ENCODE results near the gene CDK7.
"Not testable (repeated sequence)": the region's sequence is repeated elsewhere in the genome, so short reads cannot be mapped to it uniquely, and the experiment has no call there.

Gene CDK7

DNA sequence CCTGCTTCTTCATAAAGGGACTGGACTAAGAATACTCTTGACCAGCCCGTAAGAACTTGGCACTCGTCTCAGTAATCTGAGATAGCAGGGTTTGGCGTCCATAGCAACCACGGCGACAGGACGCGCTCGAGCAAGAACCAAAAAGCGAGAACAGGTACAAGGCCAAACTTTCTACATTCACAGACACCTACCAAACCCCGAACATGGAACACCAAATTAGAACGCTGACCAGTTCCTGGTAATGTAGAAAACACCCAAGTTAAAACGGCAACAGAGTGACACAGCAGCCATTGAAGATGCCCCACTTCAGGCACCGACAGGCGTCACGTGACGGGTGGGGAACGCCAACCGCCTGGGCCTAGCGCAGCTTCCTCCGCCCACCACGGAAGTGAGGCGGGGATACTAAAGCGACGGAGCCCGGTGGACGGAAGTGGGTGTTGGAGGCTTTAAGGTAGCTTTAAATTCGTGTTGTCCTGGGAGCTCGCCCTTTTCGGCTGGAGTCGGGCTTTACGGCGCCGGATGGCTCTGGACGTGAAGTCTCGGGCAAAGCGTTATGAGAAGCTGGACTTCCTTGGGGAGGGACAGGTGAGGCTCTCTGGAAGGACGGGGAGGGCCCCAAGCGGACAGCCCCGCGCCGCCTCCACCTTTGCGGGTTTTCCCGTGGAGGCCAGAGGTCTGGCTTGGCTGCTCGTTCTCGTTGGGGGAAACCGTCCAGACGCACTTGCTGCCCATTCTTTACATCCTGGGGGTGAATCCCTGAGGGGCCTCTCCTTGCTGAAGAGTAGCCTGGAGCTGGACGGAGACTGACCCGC is at the start of gene CDK7:
Gene CDK7, plus strand, starts transcription at position 430 of the 812 bp plus-strand sequence. Its CDS starts 90 bp downstream, at position 520.
- DNase-seq, result peak; percentile 72

DNA sequence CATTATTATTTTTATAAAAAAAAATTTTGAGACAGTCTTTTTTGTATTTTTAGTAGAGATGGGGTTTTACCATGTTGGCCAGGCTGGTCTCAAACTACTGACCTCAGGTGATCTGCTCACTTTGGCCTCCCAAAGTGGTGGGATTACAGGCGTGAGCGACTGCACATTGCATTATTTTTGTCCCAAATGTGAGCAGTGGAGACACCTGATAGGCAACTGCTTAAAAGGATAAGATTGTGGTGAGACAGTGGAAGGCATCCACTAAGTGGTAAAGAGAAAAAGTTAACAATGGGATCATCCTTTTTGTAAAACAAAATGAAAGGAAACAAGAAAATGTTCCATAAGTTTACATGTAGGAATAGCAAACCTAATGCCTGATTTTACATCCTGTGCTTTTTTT is 47.3 kb upstream of the CDK7 start:
- no peak for DNase-seq

DNA sequence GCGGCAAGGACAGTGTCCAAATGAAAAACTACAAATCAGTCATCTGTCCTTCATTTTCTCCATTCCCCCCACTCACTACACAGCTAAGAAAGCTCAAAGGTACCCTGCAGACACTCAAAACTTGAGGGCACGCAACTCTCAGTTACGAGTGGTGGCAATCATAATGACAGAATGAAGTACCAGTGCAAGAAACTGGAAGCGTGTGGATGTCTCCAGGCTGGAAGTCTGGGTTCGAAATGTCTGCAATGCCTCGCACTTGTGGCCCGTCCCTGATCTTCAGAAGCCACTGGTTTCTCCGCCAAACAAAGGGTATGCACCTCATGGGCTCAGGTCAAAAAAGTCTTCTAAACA is 45.9 kb upstream of the CDK7 start:
- no peak for DNase-seq

DNA sequence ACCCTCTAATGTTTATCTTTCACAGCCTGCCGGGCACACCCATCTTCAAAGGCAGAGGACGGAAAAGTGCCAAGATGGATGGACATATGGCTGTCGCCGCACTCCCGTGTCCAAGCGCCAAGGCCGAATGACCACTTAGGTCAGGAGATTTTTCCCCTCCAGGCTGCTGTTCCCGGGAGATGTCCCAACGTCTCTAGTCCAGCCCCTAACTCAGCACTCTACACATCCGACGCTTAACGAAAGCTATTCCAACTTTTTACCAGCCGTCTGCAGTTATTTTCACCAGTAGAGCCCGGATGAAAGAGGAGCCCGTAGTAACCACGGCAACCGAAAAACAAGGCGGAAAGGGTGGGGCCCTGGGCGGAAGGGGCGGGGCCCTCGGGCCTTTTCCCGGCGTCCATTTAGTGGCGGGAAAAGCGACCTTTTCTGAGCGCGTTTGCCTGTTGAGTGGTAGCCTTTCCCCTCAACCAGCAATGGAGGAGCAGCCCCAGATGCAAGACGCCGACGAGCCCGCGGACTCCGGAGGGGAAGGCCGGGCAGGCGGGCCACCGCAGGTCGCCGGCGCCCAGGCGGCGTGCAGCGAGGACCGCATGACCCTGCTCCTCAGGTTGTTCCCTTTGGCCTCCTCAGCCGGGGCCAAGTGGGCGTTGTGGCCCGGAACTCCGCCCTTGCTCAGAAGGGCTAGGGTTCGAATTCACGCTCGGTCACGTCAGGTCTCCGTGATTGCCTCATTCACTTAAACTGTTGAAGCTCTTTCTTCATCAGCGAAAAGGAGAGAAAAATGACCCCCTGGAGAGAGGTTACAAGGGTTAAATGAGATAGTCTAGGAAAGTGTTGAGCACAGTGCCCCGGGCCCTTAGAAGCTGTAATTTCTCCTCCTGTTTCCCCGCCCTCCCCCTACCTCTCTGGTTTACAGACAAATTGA is 45.3 kb upstream of the CDK7 start, which contains the start of gene CENPH:
Gene CENPH, plus strand, starts transcription at position 422 of the 925 bp plus-strand sequence. Its CDS starts 52 bp downstream, at position 474.
- DNase-seq, result peak; percentile 83

DNA sequence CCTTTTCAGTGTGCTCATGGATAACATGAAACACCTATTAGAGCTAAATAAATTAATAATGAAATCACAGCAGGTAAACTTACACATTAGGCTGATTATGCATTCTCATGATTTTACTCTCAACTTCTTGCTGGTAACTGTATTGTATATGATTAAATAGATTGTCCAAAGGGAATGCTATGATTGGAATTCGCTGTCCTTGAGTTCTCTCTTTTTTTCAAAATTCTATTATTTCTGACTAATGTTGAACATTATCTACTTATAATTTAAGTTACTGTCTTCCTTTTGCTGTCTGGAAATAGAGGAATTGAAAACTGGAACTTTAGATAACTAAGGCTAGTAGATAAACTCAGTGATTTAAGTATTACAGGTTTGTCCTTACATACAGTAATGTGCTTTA is 32.2 kb upstream of the CDK7 start:
- DNase-seq, result no peak

DNA sequence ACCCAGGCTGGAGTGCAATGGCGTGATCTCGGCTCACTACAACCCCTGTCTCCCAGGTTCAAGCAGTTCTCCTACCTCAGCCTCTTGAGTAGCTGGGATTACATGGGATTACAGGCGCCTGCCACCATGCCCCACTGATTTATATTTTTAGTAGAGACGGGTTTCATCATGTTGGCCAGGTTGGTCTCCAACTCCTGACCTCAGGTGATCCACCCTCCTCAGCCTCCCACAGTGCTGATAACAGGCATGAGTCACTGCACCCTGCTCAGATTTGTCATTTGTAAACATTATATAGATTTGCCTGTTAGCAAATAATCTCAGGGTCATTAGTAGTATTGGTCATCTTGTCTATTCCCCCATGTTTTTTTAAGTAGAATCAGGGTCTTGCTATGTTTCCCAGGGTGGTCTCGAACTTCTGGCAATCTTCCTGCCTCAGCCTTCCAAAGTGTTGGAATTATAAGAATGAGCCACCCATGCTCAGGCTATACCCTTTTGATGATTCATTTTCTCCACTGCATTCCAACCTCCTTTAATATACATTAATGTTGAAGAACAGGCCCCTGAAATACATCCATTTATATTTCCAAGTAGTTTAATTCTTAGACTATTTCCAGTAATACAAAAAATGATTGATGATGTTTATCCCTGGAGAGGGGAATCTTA is 28.0 kb upstream of the CDK7 start:
- DNase-seq, result no peak

DNA sequence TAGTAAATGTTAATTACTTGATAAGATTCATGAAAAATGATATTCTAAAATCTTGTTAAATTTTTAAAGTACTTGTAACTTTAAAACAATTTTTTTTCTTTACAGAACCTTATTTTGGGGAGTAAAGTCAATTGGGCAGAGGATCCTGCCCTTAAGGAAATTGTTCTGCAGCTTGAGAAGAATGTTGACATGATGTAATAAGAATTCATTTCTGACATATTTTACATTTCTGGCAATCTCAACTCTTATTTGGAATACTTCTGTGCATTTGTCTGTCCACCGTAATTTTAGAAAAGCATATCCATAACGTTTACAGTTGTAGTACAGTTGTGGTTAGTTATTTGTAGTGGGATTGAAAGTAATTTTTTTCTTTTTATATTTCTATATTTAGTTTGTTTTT is 25.1 kb upstream of the CDK7 start:
- no peak for DNase-seq

DNA sequence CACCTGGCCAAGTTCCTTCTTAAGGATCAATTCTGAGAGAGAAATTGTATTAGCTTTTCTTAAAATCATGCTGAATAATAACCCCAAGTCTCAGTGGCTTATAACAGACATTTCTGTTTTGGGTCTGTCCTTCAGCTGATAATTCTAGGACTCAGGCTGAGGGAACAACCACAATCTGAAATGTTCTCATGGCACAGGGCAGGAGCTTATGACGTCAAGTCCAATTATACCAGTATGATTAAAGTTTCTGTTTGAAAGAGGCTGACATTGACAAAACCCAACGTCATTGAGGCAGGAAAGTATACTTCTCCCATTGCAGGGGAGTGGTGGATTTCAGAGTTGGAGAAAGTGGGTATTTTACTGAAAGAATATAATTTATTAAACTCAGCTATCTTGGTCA is 23.5 kb upstream of the CDK7 start:
- no peak for DNase-seq

DNA sequence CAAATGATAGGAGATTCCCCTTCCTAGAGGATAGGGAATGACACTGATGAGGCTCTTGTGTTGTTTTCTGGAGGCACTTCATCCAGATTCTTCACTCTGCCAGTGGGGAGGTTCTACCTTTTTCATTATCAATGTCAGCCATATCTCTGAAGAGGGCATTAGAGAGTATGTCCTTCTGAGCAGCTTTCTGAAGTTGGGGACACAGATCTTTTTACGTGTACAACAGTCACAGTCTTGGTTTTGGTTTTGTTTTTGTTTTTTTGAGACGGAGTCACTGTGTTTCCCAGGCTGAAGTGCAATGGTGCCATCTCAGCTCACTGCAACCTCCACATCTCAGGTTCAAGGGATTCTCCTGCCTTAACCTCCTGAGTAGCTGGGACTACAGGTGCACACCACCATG is 22.7 kb upstream of the CDK7 start:
- DNase-seq, result no peak

DNA sequence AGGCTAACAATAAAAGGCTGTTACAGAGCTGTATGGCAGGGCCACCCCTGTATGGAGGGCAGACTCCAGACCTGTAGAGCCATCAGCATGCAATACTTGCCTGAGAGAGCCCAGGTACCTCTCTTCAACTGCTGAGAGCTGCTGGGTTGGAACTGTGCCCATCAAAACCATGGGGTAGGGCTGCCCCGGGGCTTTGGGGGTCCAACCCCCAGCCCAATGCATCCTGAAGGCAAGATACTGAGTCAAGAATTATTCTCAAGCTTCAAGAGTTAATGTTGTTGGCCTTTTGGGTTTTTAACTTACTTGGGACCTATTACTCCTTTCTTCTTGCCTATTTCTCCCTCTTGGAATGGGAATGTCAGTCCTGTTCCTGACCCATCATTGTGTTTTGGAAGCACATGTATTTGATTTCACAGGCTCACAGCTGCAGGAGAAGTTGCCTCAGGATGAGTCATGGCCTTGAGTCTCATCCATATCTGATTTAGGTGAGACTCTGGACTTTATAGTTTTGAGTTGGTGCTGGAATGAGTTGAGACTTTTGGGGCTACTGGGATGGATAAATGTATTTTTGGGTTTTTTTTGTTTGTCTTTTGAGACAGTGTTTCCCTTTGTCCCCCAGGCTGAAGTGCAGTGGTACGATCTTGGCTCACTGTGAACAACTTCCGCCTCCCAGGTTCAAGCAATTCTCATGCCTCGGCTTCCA is 21.0 kb upstream of the CDK7 start:
- no peak for DNase-seq

DNA sequence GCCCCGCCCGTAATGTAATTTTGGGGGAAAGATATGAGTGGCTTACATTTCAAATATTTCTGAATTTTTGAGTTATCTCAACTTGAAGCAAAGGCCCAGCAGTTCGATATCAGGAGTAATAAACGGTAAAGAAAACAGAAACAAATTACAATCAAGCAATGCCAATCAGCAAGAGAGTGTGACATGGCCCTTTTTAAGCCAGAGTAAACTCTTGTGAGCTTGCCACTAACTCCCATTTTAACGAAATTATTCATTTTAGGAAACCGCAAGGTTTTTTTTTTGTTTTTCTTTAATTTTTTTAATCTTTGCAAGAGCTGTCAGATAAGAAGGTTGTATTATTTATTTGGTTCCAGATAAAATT is 17.6 kb upstream of the CDK7 start:
- DNase-seq, result no peak

DNA sequence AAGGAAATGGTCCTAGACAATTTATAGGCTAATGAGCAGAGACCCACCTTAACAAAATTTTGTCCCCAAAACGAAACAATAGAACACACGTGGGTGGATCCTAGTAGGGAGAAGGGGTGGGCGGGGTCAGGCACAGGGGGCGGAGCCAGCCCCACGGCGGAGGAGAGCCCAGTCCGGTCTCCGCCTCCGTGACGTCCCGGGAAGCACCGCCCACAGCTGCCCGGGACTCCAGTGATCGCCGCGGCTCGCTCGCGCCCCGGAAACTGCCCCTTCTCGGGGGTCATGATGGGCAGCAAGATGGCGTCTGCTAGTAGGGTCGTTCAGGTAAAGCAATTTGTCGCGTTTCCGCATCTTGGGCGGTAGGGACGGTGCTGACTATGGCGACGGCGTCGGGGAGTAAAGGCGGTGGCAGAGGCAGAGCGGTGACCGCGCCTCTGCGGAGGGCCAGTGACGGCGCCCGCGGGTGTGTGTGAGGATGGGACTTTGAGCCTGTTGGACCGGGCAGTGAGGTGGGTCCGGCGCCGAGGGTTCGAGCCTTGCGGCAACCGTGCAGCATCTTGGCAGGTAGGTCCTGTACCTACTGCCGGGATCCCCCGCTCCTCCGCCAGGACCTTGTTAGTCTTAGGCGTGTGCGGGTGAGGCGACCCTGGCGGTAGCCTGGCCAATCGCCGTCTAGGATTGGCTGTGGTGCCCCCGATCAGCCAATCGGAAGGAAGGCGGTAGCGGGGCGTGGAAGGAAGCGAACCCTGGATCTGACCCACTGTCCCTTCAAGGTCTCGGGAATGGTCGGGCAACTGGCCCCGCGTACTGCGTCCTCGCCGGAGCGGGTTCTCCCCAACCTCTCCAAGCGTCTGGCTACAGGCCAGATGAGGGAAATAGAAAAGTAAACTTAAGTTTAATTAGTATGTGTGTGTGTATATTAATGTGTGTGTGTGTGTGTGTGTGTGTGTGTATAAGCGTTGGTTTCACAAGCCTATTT is 16.8 kb upstream of the CDK7 start:
- DNase-seq, result peak; percentile 83

DNA sequence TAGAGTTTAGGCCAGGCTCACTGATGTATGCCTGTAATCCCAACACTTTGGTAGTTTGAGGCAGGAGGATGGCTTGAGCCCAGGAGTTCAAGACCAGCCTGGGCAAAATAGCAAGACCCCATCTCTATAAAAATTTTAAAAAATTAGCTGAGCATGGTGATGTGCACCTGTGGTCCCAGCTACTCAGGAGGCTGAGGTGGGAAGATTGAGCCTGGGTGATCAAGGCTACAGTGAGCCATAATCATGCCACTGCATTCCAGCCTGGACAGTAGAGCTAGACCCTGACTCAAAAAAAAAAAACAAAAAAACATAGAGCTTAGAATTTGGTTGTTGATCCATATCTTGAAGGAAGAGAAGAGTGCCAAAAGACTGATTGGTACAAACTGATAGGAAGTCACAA is 14.7 kb upstream of the CDK7 start:
- no peak for DNase-seq

DNA sequence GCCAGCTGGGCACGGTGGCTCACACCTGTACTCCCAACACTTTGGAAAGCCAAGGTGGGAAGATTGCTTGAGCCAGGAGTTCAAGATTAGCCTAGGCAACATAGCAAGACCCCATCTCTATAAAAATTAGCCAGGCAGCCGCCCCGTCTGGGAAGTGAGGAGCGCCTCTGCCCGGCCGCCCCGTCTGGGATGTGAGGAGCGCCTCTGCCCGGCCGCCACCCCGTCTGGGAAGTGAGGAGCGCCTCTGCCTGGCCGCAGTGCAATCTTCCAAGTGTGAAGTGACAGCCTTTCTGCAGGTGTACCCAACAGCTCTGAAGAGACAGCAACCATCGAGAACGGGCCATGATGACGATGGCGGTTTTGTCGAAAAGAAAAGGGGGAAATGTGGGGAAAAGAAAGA is 14.3 kb upstream of the CDK7 start:
- not testable (repeated sequence) for DNase-seq

DNA sequence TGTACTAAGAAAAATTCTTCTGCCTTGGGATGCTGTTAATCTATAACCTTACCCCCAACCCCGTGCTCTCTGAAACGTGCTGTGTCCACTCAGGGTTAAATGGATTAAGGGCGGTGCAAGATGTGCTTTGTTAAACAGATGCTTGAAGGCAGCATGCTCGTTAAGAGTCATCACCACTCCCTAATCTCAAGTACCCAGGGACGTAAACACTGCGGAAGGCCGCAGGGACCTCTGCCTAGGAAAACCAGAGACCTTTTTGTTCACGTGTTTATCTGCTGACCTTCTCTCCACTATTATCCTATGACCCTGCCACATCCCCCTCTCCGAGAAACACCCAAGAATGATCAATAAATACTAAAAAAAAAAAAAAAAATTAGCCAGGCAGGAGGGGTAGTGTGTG is 13.9 kb upstream of the CDK7 start:
- DNase-seq, result not testable (repeated sequence)

DNA sequence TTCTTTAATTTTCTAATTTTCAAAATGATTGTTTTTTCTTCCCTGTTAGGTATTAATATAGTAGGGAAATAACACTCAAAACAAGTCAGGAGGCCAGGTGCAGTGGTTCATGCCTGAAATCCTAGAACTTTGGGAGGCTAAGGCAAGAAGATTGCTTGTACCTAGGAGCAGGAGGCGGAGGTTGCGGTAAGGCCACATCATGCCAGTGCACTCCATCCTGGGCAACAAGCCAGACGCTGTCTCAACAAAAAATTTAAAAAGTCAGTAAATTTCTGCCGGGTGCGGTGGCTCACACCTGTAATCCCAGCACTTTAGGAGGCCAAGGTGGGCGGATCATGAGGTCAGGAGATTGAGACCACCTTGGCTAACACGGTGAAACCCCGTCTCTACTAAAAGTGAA is 10.2 kb upstream of the CDK7 start:
- DNase-seq, result no peak

DNA sequence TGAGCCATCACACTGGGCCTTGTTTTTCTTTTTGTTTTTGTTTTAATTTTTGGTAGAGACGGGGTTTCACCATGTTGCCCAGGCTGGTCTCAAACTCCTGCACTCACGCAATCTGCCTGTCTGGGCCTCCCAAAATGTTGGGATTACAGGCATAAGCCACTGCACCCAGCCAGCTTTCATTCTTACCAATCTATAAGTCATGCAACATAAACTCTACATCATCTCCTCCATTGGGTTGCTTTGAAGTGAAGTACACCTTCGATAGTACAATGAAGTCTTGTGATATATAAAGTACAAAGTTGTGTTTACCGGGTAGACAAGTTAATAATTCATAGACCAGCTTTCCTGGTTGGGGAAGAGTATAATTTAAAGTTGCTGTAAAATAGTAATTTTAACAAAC is 8.8 kb upstream of the CDK7 start:
- DNase-seq, result no peak

DNA sequence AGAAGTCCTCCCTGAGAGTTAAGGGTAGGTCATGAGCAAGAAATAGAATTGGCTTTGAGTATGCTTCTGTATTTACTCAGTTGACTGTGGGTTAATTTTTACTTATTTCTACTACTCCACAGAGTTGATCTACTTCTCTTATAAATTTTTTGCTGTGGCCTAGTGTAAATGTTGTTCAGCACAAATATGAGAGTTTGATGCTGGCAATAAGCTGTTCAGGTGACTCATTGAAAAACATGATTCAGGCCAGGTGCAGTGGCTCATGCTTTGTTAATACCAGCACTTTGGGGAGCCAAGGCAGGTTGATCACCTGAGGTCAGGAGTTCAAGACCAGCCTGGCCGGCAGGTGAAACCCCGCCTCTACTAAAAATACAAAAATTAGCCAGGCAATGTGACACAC is 4.5 kb upstream of the CDK7 start:
- DNase-seq, result no peak

DNA sequence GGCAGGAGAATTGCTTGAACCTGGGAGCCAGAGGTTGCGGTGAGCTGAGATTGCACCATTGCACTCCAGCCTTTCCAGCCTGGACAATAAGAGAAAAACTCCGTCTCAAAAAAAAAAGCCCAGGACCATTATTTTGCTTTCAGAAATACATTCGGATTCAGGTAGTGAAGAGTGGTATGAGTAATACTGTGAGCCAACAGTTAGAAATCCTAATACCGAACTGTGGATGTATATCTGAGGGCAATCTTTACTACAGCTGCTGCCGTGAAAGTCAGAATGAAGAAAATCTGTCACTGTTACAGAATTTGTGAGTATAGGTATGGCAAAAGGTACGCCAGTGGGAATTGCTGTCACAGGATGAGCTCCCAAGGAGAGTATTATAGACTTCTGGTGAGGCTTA is 3.4 kb upstream of the CDK7 start:
- DNase-seq, result no peak

DNA sequence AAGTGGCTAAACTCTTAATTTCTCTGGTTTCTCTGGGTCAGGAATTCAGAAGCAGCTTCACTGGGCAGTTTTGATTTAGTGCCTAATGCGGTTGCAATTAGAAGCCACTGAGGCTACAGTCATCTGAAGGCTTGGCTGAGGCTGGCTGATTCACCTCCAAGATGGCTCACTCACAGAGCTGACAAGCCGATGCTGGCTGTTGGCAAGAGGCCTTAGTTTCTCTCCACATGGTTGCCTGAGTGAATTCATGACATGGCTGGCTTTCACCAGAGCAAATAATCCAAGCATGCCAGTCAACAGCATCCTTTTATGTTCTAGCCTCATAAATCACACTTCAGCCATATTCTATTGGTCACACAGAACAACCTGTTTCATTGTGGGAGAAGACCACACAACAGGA is 2.8 kb upstream of the CDK7 start:
- no peak for DNase-seq

DNA sequence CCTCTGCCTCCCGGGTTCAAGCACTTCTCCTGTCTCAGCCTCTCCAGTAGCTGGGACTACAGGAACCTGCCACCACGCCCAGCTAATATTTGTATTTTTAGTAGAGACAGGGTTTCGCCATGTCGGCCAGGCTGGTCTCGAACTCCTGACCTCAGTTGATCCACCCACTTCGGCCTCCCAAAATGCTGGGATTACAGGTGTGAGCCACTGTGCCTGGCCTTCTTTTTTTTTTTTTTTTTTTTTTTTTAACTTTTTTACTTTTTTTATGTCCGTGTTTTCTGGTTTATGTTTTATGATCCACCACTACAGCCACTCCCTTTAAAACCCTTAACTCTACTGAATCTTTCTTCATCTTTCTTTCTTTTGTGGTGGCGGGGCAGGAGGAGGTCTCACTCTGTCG is 2.0 kb downstream of the CDK7 start:
- not testable (repeated sequence) for DNase-seq

DNA sequence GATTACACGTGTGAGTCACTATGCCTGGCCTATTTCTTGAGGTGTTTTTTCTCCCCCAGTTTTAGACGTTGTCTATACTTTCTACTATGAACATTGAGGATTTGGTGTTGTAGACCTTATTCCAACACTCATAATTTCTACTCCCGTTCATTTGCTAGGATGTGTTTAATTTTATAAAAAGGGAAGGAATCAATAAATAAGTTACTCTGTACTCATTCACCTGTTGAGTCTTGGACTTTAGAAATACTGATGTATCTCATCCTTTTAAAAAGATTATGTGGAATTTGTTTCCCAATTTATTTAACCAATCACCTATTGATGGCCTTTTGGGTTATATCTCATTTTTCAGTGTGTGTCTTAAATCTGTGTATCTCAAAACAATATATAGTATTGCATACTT is 3.2 kb downstream of the CDK7 start:
- DNase-seq, result no peak

Measured in NCI-H1105 treated with DMSO at 0.1 percent for 48 hours (cell line).